Measurements from ENCODE around the gene SH3TC1.

The SH3TC1 gene

DNA sequence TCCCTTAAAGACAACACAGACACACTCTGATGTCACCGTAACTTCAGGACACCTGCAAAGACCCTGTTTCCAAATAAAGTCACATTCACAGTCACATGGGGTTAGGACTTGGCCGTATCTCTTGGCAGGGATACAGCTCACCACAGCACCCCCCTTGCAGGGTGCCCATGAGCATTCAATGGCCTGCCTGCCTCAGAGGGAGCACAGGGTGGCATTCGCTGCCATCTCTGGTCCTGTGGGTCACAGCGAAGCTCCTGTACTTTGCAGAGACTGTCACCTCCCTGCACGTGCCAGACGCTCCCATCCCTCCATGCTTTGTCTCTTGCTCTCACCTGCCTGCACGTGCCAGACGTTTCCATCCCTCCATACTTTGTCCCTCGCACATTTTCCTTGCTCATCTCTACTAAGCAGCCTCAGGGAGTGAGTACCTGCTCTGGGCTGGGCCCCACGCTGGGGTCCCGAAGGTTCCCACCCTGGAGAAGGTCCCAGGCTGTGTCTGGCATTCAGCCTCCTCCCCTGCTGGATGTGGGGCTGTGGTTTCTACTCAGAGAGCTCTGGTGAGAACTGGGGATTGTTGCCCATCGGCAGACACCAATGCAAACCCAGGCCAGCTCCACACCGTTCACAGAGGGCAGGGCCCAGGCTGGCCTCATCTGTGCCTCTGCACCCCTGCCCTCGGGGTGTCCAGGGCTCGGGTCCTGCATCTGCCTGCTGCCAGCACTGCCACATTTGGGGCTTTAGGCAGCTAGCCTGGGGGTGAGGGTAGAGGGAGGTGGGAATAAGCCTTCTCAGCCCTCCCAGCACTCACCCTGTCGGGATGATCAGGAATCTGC is 86.3 kb downstream of the SH3TC1 start:
- Histone ChIP-seq H3K4me3 (ENCODE audit: low read depth in 1 of 2, low read length in 2 of 2) (no peak overlapping the region), H3K4me1 (ENCODE audit: control insufficient read depth in 1 of 2, insufficient read depth in 2 of 2, low read length in 2 of 2) (peaks cover 0 to 40% of the 10 kb centered on the region in 2 donors), H3K27me3 (ENCODE audit: low read depth, low read length) (no peaks in the 10 kb centered on the region), H3K9me3 (ENCODE audit: control insufficient read depth in 1 of 2, low read length in 2 of 2) (no peaks in the 10 kb centered on the region), H3K27ac (ENCODE audit: low read length) (no peak overlapping the region), H3K36me3 (ENCODE audit: control insufficient read depth in 1 of 2, insufficient read depth in 2 of 2, low read length in 2 of 2) (no peaks in the 10 kb centered on the region)

DNA sequence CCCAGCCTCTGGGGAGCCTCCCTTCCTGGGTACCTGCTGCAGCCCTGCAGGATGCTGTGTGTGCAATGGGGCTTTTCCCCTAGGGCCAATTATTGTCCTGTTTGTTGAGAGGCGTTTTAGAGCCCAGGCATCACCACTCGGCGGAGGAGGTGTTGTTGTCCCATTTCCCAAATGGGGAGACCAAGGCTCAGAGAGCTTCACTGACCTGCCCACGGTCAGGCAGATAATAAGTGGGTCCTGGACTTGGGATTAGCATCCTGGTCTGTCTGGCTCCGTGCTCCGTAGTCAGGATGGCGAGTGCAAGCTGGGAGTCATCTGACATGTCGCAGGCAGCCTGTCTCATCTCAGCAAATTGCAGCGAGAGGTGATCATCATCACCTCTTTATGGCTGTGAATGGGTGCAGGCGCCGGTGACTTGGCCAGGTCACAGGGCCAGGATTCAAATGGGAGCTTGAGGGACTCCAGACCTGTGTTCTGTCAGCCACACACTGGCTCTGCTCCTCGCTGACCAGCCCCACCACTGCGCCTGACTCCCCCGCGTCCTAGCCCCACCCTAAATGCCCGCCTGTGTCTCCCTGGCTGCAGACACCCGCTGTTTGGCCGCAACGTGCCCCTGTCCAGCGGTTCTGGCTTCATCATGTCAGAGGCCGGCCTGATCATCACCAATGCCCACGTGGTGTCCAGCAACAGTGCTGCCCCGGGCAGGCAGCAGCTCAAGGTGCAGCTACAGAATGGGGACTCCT is 87.1 kb downstream of the SH3TC1 start:
- H3K36me3 ChIP-seq (ENCODE audit: control insufficient read depth in 1 of 2, insufficient read depth in 2 of 2, low read length in 2 of 2) = no peaks in the 10 kb centered on the region
- peaks cover 0 to 32% of the 10 kb centered on the region in 2 donors for H3K4me1 ChIP-seq (ENCODE audit: control insufficient read depth in 1 of 2, insufficient read depth in 2 of 2, low read length in 2 of 2)
- H3K27me3 ChIP-seq (ENCODE audit: low read depth, low read length) = no peaks in the 10 kb centered on the region
- H3K4me3 ChIP-seq (ENCODE audit: low read depth in 1 of 2, low read length in 2 of 2) = no peak overlapping the region
- no peaks in the 10 kb centered on the region for H3K9me3 ChIP-seq (ENCODE audit: control insufficient read depth in 1 of 2, low read length in 2 of 2)
- H3K27ac ChIP-seq (ENCODE audit: low read length) = no peak overlapping the region

- peaks cover 0 to 25% of the 10 kb centered on the region in 2 donors for H3K4me1 ChIP-seq (ENCODE audit: control insufficient read depth in 1 of 2, insufficient read depth in 2 of 2, low read length in 2 of 2)
- H3K4me3 ChIP-seq (ENCODE audit: low read depth in 1 of 2, low read length in 2 of 2) = no peak overlapping the region
- no peak overlapping the region for H3K27ac ChIP-seq (ENCODE audit: low read length)
- H3K9me3 ChIP-seq (ENCODE audit: control insufficient read depth in 1 of 2, low read length in 2 of 2) = no peaks in the 10 kb centered on the region
- no peaks in the 10 kb centered on the region for H3K27me3 ChIP-seq (ENCODE audit: low read depth, low read length)
- no peaks in the 10 kb centered on the region for H3K36me3 ChIP-seq (ENCODE audit: control insufficient read depth in 1 of 2, insufficient read depth in 2 of 2, low read length in 2 of 2)
Observed at GRCh38 chr4:8286719-8287342, 87.7 kb downstream of the SH3TC1 start.

- Histone ChIP-seq H3K4me3 (ENCODE audit: low read depth in 1 of 2, low read length in 2 of 2) (no peak overlapping the region), H3K4me1 (ENCODE audit: control insufficient read depth in 1 of 2, insufficient read depth in 2 of 2, low read length in 2 of 2) (peaks cover 0 to 21% of the 10 kb centered on the region in 2 donors), H3K9me3 (ENCODE audit: control insufficient read depth in 1 of 2, low read length in 2 of 2) (no peaks in the 10 kb centered on the region), H3K36me3 (ENCODE audit: control insufficient read depth in 1 of 2, insufficient read depth in 2 of 2, low read length in 2 of 2) (no peaks in the 10 kb centered on the region), H3K27ac (ENCODE audit: low read length) (no peak overlapping the region), H3K27me3 (ENCODE audit: low read depth, low read length) (no peaks in the 10 kb centered on the region)
Observed at GRCh38 chr4:8287343-8288280, 88.5 kb downstream of the SH3TC1 start.

DNA sequence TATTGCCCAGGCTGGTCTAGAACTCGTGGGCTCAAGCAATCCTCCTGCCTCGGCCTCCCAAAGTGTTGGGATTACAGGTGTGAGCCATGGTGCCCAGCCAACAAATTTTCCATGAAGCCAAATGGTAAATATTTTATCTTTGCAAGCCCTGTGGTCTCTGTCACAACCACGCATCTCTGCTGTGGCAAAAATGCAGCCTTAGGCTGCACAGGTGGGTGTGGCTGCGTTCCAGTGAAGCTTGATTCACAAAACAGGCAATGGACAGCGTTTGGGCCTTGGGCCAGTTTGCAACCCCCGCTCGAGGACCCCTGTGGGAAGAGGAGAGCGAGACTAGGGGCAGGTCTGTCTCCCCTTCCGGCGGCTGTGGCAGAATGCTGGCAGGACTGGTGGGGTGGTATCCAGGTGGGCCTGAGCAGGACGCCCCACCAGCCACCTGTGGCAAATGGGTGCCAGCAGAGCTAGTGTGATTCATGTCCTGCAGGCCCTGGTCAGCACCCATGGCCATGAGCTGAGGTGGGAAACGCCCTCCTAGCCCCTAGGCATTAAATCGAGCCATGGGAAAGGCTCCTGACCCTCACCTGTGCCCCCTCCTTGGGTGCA is 90.2 kb downstream of the SH3TC1 start:
- H3K4me3 ChIP-seq (ENCODE audit: low read depth in 1 of 2, low read length in 2 of 2) = no peak overlapping the region
- no peaks in the 10 kb centered on the region for H3K36me3 ChIP-seq (ENCODE audit: control insufficient read depth in 1 of 2, insufficient read depth in 2 of 2, low read length in 2 of 2)
- no peak overlapping the region for H3K27ac ChIP-seq (ENCODE audit: low read length)
- peaks cover 0 to 21% of the 10 kb centered on the region in 2 donors for H3K4me1 ChIP-seq (ENCODE audit: control insufficient read depth in 1 of 2, insufficient read depth in 2 of 2, low read length in 2 of 2)
- no peaks in the 10 kb centered on the region for H3K27me3 ChIP-seq (ENCODE audit: low read depth, low read length)
- no peaks in the 10 kb centered on the region for H3K9me3 ChIP-seq (ENCODE audit: control insufficient read depth in 1 of 2, low read length in 2 of 2)

GRCh38 chr4:8289956-8290700 is 91.0 kb downstream of the SH3TC1 start:
- Histone ChIP-seq H3K4me1 (ENCODE audit: control insufficient read depth in 1 of 2, insufficient read depth in 2 of 2, low read length in 2 of 2) (peaks cover 0 to 15% of the 10 kb centered on the region in 2 donors), H3K9me3 (ENCODE audit: control insufficient read depth in 1 of 2, low read length in 2 of 2) (no peaks in the 10 kb centered on the region), H3K27me3 (ENCODE audit: low read depth, low read length) (no peaks in the 10 kb centered on the region), H3K36me3 (ENCODE audit: control insufficient read depth in 1 of 2, insufficient read depth in 2 of 2, low read length in 2 of 2) (peaks cover 0 to 6% of the 10 kb centered on the region in 2 donors), H3K27ac (ENCODE audit: low read length) (no peak overlapping the region), H3K4me3 (ENCODE audit: low read depth in 1 of 2, low read length in 2 of 2) (no peak overlapping the region)

DNA sequence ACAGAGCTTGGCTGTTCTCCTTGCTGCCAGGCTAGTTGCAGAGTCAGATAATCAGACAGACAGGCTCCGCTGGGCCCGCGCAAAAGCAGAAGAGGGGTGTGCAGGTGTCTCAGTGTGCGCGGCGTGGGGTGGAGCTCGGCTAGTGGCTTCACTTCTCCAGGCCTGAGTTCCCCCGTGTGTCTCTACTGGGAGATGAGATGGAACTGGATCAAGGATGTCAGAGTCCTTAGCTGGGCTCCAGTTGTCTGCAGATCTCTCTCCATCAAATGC is 91.5 kb downstream of the SH3TC1 start:
- Histone ChIP-seq H3K9me3 (ENCODE audit: control insufficient read depth in 1 of 2, low read length in 2 of 2) (no peaks in the 10 kb centered on the region), H3K36me3 (ENCODE audit: control insufficient read depth in 1 of 2, insufficient read depth in 2 of 2, low read length in 2 of 2) (peaks cover 0 to 10% of the 10 kb centered on the region in 2 donors), H3K4me3 (ENCODE audit: low read depth in 1 of 2, low read length in 2 of 2) (no peak overlapping the region), H3K27me3 (ENCODE audit: low read depth, low read length) (no peaks in the 10 kb centered on the region), H3K4me1 (ENCODE audit: control insufficient read depth in 1 of 2, insufficient read depth in 2 of 2, low read length in 2 of 2) (peaks cover 0 to 10% of the 10 kb centered on the region in 2 donors), H3K27ac (ENCODE audit: low read length) (no peak overlapping the region)

Measured in muscle layer of duodenum (tissue), 2 donors.